HTERT RPE-1 (cell line): ENCODE data around the gene OR1D5.
"Not testable (repeated sequence)": the region's sequence is repeated elsewhere in the genome, so short reads cannot be mapped to it uniquely, and the experiment has no call there.

Experiments
- in situ Hi-C: fragments of 300-500 bp; cut with MboI; formaldehyde crosslinking; loops from 4 replicates; pipeline ENCODE4 v1.14.3; 2020; ENCODE audit warnings: low sequenced_read_pairs

OR1D5 gene

DNA sequence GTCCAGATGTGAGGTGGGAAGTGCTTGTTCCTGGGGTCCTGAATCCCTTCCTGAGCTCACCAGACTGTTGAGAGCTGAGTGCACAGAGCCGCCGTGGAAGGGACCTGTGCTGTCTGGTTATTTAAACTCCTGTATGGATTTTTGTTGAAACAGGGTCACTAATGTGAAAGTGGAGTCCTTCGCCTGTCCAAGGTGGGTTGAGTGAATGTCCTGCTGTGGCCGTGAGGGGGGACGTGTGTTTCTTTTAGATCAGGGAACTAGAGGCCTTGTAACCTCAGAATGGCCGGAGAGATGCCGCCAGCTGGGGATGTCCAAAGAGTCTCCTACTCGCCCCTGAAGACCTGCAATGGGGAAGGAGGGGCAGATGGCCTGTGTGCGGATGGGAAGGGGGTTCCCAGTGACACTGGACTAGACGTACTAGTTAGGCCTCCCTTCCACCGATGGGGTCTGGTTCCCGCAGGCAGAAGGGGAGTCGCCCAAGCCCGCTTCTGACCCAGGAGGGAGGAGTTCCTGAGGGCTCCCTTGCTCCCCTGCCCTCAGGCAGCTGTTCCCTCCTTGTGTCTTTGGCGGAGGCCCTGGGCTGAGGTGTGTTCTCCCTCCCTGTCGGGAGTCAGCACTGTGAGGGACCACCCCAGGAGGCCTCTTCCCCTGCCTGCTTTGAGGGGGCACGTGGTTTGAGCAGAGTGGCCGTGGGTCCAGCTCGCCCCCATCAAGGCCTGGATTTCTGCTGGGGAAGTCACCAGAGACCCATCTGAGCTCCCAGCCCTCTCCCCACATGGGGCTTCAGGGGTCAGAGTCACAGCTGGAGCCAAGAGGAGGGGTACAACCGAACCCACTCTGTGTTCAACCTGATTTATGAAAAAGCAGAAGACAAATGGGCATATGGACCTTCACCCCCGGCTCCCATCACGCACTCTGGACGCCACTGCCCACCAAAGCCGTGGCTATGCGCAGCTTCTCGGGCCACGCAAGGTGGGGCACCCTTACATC is 30.9 kb downstream of the OR1D5 start:
- in situ Hi-C loops, result no loop called here

- in situ Hi-C loops, result not testable (repeated sequence)
Observed at GRCh38 chr17:3030852-3031470, 32.4 kb downstream of the OR1D5 start.

- in situ Hi-C loops, result no loop called here
Observed at GRCh38 chr17:3030096-3030495, 33.3 kb downstream of the OR1D5 start.

DNA sequence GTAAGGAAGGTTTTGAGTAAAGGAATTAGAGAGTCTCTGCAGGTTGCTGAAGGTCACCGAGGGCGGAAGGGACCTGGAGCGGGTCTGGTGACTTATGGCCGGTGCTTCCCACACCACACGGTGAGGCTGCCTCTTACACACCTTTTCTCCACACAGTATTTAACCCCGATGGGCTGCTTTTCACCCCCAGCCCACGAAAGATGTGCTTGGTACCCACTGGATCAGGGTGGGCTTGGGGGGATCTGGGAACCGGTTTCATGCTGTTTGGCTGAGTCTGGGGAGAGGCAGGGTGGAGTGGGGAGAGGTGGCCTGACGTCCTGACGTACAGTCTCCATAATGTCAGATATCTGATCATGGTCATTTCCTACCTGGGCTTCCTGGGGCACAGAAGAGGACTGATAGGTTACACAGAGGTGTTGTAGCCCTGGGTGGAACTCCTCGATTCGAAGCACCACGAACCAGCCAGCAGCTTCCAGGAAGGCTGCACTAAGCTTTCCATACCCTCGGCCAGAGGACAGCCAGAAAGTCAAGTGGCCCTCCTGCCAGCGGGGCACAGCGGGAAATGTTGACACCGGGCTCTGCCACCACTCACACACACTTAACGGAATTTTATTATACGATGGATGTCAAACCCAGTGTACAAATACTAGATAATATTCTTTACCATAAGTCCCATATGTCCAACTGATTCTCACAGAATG is 34.0 kb downstream of the OR1D5 start:
- in situ Hi-C loops, result no loop called here

DNA sequence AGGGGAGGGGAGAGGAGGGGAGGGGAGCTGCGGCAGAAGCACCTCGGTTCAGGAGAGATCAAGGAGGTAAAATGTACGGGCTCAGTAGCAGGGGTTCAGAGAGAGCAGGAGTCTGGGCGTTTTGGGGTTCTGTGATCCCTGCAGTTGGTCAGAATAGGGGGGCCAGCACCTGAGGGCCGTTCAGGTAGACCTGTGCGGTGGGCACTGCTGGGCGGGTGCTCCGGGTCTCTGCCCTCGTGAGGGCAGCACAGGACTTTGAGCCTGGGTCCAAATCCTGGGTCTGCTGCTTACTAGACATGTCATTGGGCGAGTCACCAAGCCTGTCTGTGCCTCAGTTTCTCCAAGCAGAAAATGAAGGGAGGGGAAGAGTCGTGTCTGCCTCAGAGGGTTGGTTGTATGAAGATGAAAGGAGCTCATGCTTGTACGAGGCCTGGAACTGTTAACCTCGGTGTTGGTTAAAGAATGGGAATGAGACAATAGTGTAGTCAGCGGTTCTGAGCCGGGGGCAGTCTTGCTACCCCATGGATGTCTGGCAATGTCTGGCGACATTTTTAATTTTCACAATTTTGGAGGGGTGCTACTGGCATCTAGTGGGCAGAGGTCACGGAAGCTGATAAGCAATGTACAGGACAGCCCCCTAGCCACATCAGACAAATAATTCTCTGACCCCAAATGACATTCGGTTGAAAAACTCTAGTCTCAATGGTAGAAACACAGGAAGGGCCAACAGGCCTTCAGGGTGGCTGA is 35.4 kb downstream of the OR1D5 start:
- in situ Hi-C loops, result no loop called here

DNA sequence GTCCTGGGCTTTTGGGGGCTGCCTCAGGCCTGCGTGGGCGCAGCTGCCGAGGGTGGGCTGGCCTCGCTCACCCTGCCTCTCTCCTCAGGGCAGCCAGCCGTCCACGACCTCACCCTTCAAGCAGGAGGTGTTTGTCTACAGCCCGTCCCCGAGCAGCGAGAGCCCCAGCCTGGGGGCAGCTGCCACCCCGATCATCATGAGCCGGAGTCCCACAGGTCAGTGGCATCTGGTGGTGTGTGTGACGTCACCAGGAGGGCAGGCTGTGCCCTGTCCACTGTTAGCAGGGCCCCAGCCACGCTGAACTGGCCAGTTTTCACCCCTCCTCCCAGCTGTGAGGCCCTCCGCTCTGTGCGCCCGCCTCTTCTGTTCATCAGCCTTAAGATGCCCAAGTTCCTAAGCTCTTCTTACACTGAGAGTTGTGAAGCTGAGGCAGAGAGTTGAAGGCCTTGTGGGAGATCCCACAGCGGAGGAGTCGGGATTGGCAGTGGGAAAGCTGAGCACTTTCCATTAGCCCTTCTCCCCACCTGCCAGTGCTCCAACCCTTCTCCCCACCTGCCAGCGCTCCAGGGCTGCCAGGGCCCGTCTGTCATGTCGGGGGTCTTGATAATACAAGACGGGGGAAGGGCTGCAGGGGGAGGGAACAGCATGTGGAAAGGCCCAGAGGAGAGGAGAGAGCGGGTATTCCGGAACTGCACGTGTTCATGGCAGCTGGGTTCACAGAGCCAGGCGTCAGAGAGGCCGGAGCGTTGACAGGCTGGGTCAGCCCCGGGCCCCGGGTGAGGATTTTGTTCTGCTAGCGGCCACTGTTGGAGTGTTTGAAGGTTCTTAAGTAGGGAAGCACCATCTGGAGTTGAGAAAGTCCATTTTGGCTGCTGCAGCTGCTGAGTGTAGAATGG is 36.3 kb downstream of the OR1D5 start:
- in situ Hi-C loops, result no loop called here

- in situ Hi-C loops, result no loop called here
Observed at GRCh38 chr17:3026125-3026855, 37.1 kb downstream of the OR1D5 start.

GRCh38 chr17:3025421-3026124 is 37.8 kb downstream of the OR1D5 start:
- in situ Hi-C loops, result no loop called here

GRCh38 chr17:3024346-3024745 is 39.1 kb downstream of the OR1D5 start:
- in situ Hi-C loops, result no loop called here

- in situ Hi-C loops, result no loop called here
Observed at GRCh38 chr17:3022197-3022596, 41.2 kb downstream of the OR1D5 start.

GRCh38 chr17:3020381-3020780 is 43.0 kb downstream of the OR1D5 start:
- in situ Hi-C loops, result no loop called here

DNA sequence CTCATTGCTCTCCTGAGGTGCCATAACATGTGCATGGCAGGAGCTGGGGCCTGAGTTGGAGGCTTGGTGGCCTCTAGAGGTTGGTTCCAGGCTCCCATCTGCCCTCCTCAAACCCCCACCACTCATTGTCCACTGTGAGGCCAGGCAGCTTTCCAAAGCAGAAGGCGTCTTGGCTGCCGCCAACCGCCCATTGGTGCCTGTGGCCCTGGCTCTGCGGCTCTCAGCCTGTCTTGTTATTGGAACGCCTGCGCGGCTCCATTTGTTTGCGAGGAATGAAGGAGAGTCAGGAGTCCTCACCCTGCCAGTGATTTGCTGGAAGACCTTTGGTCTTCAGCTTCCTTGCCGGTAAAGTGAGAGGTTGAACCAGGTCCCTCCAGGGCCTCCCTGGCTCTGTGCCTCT is 43.6 kb downstream of the OR1D5 start:
- in situ Hi-C loops, result no loop called here

DNA sequence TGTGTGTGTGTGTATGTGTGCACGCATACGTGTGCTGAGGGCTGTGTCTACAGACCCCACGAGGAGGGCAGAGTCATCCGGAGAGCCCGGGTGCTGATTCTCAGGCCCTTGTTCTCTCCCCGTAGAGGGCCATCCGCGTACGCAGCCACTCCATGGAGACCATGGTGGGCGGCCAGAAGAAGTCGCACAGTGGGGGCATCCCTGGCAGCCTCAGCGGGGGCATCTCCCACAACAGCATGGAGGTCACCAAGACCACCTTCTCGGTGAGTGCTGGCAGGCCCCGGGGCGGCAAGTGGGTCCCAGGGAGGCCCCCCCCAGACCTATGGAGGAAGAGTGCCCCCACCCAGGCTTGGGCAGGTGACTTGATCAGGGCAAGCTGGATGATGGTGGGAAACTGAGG is 45.5 kb downstream of the OR1D5 start:
- in situ Hi-C loops, result no loop called here

- in situ Hi-C loops, result no loop called here
Observed at GRCh38 chr17:3015890-3016289, 47.5 kb downstream of the OR1D5 start.

DNA sequence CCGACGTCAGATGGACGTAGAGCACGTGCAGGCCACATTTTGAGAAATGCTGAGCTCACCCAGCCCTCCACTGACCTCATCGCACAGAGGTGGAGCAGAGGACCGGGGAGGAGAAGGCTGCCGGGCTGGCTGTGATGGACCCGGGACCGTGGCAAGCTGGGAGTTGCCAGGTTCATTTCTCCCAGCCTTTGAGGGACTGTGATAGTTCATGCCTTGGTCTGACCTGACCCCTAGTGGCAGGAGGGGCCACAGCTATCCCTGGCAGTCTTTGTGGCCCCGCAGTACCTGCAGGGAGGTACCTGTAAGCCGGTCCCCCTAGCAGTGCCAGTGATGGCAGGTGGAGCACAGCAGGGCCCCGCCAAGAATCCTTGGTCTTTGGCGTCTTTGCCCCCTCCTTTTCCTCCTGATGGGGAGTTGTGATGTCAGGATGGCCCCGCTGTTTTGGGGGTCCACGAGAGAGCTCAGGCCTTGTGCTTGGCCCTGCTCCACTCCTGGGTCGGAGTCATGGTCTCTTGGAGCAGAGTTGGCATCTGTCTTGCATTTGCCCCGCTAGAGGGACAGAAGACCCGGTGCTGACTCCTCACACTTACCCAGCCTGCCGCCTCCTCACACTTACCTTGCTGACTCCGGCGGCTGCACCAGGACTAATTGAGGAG is 50.4 kb downstream of the OR1D5 start:
- in situ Hi-C loops, result no loop called here
